GM18858 (cell line): ENCODE results near the gene MYADM.
"Not testable (repeated sequence)": the region's sequence is repeated elsewhere in the genome, so short reads cannot be mapped to it uniquely, and the experiment has no call there.

Experiments used
- ATAC-seq: cut with Tn5 transposase; IDR thresholded peaks from one replicate; pipeline ENCODE4 v1.9.1; 2021; ENCODE audit not compliant: unreplicated experiment

Gene MYADM

GRCh38 chr19:53868091-53868891, 608 bp downstream of the MYADM start:
- no peak for ATAC-seq

- peak; percentile 32 for ATAC-seq
Observed at GRCh38 chr19:53868892-53869804, 1.5 kb downstream of the MYADM start.

GRCh38 chr19:53869805-53870484, 2.3 kb downstream of the MYADM start:
- not testable (repeated sequence) for ATAC-seq

GRCh38 chr19:53870485-53870844, 2.8 kb downstream of the MYADM start:
- no peak for ATAC-seq

GRCh38 chr19:53871454-53871853, 3.8 kb downstream of the MYADM start:
- no peak for ATAC-seq

- no peak for ATAC-seq
Observed at GRCh38 chr19:53872762-53873161, 5.1 kb downstream of the MYADM start.

- ATAC-seq = no peak
Observed at GRCh38 chr19:53873773-53874605, 6.3 kb downstream of the MYADM start.

- no peak for ATAC-seq
Observed at GRCh38 chr19:53874606-53874990, 6.9 kb downstream of the MYADM start.

- no peak for ATAC-seq
Observed at GRCh38 chr19:53875602-53876325, 8.1 kb downstream of the MYADM start.

- ATAC-seq = no peak
Observed at GRCh38 chr19:53876651-53877224, 9.1 kb downstream of the MYADM start.

GRCh38 chr19:53877361-53877766, 9.7 kb downstream of the MYADM start:
- no peak for ATAC-seq

GRCh38 chr19:53878776-53879139, 11.1 kb downstream of the MYADM start:
- no peak for ATAC-seq

- peak; percentile 79 for ATAC-seq
Observed at GRCh38 chr19:53879140-53880081, 11.7 kb downstream of the MYADM start.

GRCh38 chr19:53880711-53881481, 13.2 kb downstream of the MYADM start:
- ATAC-seq = no peak

GRCh38 chr19:53881482-53882390, 14.1 kb downstream of the MYADM start, which contains the start of gene PRKCG:
Gene PRKCG (plus strand): TSS chr19:53882197. CDS start chr19:53882495, 298 bp downstream.
- ATAC-seq = no peak

- ATAC-seq = no peak
Observed at GRCh38 chr19:53882391-53883050, 14.8 kb downstream of the MYADM start.
